RWPE2 (cell line): Measurements from ENCODE around the gene HMGCLL1.

Source experiments
- ATAC-seq: fragments of 200-7000 bp; cut with Tn5 transposase; 3 replicates; pipeline ENCODE4 v1.9.1; 2021; ENCODE audit warnings: low read depth
- DNase-seq: peaks from one replicate; pipeline ENCODE4 v3.0.0-alpha.2; 2020; ENCODE audit warnings: low spot score
- H3K27ac ChIP-seq: fragments of 450-650 bp; 2 replicates; pipeline ENCODE4 v1.5.1; 2017; ENCODE audit warnings: mild to moderate bottlenecking; ENCODE audit not compliant: poor library complexity, severe bottlenecking
- H3K27me3 ChIP-seq: fragments of 250-450 bp; sonication (Bioruptor Pico); 2 replicates; pipeline ENCODE4 v1.5.1; 2021; ENCODE audit warnings: mild to moderate bottlenecking, moderate library complexity; ENCODE audit not compliant: insufficient read depth, poor library complexity, severe bottlenecking
- H3K36me3 ChIP-seq: fragments of 250-450 bp; sonication (Bioruptor Pico); 2 replicates; pipeline ENCODE4 v1.5.1; 2020; ENCODE audit warnings: low read depth, mild to moderate bottlenecking, moderate library complexity
- H3K4me1 ChIP-seq: fragments of 250-450 bp; sonication (Bioruptor Pico); 2 replicates; pipeline ENCODE4 v1.5.1; 2021; ENCODE audit warnings: mild to moderate bottlenecking, moderate library complexity; ENCODE audit not compliant: insufficient read depth, poor library complexity, severe bottlenecking
- H3K4me3 ChIP-seq: fragments of 250-450 bp; sonication (Bioruptor Pico); 2 replicates; pipeline ENCODE4 v1.5.1; 2021; ENCODE audit warnings: mild to moderate bottlenecking, moderate library complexity; ENCODE audit not compliant: severe bottlenecking
- H3K9me3 ChIP-seq: fragments of 250-450 bp; sonication (Bioruptor Pico); 2 replicates; pipeline ENCODE4 v1.5.1; 2021; ENCODE audit warnings: mild to moderate bottlenecking, moderate library complexity; ENCODE audit not compliant: severe bottlenecking
- TF ChIP-seq, protein P1 (sequence below): fragments of 450-650 bp; IDR thresholded peaks from one replicate; pipeline ENCODE4 v1.5.1; 2017; ENCODE audit warnings: mild to moderate bottlenecking, moderate library complexity; ENCODE audit not compliant: poor library complexity, severe bottlenecking

Gene HMGCLL1

DNA sequence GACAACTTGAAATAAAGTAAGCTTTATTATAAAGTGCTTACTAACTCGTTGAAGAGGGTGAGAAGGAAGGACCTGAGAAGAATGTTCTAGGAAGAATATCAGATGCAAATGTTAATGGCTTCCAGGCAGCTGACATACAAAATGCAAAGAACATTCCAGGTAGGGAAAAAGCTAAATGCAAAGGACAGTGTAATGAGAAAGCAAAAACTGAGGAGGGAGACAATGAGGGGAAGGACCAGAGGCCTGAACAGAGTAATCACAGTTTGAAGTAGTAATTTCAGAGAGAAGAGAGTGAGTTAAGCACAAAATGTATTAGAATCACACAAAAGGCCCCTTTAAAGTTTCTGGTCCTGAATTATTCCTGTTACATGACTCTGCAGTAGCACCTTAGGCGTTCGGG is 81.3 kb downstream of the HMGCLL1 start:
- Histone ChIP-seq H3K36me3 (no peaks in the 10 kb centered on the region), H3K27me3 (no peaks in the 10 kb centered on the region), H3K27ac (no peak overlapping the region), H3K4me3 (no peak overlapping the region), H3K9me3 (no peaks in the 10 kb centered on the region), H3K4me1 (peaks cover 19% of the 10 kb centered on the region)
- no peak for DNase-seq
- ATAC-seq, result no peak
- TF ChIP-seq, protein P1, sequence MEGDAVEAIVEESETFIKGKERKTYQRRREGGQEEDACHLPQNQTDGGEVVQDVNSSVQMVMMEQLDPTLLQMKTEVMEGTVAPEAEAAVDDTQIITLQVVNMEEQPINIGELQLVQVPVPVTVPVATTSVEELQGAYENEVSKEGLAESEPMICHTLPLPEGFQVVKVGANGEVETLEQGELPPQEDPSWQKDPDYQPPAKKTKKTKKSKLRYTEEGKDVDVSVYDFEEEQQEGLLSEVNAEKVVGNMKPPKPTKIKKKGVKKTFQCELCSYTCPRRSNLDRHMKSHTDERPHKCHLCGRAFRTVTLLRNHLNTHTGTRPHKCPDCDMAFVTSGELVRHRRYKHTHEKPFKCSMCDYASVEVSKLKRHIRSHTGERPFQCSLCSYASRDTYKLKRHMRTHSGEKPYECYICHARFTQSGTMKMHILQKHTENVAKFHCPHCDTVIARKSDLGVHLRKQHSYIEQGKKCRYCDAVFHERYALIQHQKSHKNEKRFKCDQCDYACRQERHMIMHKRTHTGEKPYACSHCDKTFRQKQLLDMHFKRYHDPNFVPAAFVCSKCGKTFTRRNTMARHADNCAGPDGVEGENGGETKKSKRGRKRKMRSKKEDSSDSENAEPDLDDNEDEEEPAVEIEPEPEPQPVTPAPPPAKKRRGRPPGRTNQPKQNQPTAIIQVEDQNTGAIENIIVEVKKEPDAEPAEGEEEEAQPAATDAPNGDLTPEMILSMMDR, result no peak

DNA sequence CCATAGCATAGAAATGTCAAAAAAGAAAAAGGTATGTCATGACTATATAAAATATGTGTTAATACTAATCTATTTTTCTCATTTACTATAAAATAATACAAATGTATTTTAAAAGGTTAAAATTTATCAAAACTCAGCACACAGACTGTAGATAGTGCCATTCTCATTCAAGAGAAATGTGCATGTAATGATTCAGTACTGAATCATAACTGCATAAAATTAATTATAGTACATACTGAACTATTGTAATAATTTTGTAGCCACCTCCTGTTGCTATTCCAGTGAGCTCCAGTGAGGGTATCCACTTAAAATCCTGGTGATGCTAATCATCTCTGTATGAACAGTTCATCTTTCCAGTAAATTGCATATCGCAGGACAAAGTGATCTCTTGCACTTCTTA is 82.8 kb downstream of the HMGCLL1 start:
- ATAC-seq (peak; percentile 59; the same call in 2 of the 3 replicates), DNase-seq (no peak)
- Histone ChIP-seq H3K4me3 (no peak overlapping the region), H3K4me1 (peaks cover 19% of the 10 kb centered on the region), H3K27ac (no peak overlapping the region), H3K27me3 (no peaks in the 10 kb centered on the region), H3K36me3 (no peaks in the 10 kb centered on the region), H3K9me3 (no peaks in the 10 kb centered on the region)
- TF ChIP-seq, protein P1, result no peak

DNA sequence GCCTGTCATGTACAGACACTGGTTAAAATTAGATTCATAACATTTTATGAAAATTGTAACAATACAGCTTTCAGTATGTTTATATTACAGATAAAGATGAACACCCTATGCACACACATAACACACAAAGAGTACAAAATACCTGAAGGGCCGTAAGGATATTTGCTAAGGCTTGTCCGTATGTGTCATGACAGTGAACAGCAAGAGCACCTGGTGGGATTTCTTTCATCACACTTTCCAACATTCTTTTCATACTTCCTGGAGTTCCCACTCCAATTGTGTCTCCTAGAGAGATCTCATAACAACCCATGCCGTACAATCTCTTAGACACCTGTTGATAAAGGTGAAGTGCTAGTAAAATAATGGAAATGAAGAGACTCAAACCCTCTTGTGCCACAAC is 83.7 kb downstream of the HMGCLL1 start:
- no peaks in the 10 kb centered on the region for H3K9me3 ChIP-seq
- DNase-seq (no peak), ATAC-seq (peak; percentile 75)
- TF ChIP-seq, protein P1, result no peak
- H3K4me3 ChIP-seq, result no peak overlapping the region
- H3K27me3 ChIP-seq, result no peaks in the 10 kb centered on the region
- no peak overlapping the region for H3K27ac ChIP-seq
- peaks cover 19% of the 10 kb centered on the region for H3K4me1 ChIP-seq
- no peaks in the 10 kb centered on the region for H3K36me3 ChIP-seq

DNA sequence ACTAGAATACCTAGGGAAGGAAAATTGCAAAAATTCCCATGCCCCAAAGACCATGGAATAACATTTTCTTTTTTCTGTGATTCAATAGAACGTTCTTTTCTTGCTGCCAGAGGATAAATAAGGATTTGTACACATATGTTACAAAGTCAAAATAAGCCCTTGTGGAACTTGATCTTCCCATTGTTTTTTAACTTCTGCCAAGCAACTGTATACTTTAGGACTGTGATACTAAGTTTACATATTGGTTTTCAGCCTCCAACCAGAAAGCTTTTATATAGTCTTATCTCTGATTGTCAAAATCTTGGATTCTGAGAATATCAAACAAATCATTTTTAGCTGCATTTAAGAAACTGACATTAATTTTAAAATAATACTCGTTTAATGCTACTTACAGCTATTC is 84.6 kb downstream of the HMGCLL1 start:
- Histone ChIP-seq H3K9me3 (no peaks in the 10 kb centered on the region), H3K4me1 (peaks cover 19% of the 10 kb centered on the region), H3K27me3 (no peaks in the 10 kb centered on the region), H3K27ac (no peak overlapping the region), H3K4me3 (no peak overlapping the region), H3K36me3 (no peaks in the 10 kb centered on the region)
- DNase-seq, result no peak
- ATAC-seq, result no peak
- TF ChIP-seq, protein P1, result no peak

DNA sequence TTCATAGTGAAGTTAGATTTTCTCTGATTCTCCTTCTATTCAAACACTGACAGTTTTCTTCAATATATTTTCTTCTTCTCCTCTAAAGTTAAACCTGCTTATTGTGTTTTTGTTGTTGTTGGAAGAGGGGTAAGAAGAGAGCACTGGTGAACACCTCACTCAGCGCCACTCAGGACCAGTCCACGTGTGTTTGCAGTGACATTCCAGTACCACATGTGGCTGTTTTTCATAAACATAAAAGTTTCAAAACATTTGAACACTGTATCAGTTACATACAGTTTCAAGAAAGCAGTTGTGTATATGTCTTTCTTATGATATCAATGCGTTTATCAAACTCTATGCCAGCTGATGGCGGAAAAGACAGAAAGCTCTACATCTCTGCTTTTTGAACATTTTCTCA is 86.7 kb downstream of the HMGCLL1 start:
- TF ChIP-seq, protein P1, result no peak
- no peak overlapping the region for H3K27ac ChIP-seq
- H3K9me3 ChIP-seq, result no peaks in the 10 kb centered on the region
- H3K36me3 ChIP-seq, result no peaks in the 10 kb centered on the region
- no peak overlapping the region for H3K4me3 ChIP-seq
- DNase-seq (no peak), ATAC-seq (no peak)
- peaks cover 19% of the 10 kb centered on the region for H3K4me1 ChIP-seq
- H3K27me3 ChIP-seq, result no peaks in the 10 kb centered on the region
